ENCODE measurements around the gene CNKSR3.

DNA sequence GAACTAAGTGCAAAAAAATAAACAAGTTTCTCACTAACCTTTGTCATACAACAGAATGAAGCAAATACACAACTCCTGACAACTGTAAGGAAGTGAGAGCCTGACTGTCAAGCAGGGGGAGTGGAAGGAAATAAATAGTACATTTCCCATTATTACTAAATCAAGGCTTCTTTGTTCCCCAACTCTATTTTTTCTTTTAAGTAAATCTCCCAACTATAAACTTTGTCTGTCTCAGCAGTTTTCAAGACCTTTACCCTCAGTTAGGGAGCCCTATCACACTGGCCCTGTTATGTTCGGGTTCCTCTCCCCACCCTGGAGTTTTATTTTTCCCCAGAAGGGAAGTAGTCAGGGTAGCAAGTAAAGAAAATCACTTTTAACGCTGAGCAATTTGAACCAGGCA lies 129.7 kb downstream of the CNKSR3 start:
- TF ChIP-seq TAF1 (IDR thresholded peaks at IDR 0.05; ENCODE audit: low read depth): no peak
- TF ChIP-seq, protein P1, sequence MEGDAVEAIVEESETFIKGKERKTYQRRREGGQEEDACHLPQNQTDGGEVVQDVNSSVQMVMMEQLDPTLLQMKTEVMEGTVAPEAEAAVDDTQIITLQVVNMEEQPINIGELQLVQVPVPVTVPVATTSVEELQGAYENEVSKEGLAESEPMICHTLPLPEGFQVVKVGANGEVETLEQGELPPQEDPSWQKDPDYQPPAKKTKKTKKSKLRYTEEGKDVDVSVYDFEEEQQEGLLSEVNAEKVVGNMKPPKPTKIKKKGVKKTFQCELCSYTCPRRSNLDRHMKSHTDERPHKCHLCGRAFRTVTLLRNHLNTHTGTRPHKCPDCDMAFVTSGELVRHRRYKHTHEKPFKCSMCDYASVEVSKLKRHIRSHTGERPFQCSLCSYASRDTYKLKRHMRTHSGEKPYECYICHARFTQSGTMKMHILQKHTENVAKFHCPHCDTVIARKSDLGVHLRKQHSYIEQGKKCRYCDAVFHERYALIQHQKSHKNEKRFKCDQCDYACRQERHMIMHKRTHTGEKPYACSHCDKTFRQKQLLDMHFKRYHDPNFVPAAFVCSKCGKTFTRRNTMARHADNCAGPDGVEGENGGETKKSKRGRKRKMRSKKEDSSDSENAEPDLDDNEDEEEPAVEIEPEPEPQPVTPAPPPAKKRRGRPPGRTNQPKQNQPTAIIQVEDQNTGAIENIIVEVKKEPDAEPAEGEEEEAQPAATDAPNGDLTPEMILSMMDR (IDR thresholded peaks at IDR 0.05; ENCODE audit: poor library complexity, severe bottlenecking): no peak
- TF ChIP-seq EP300 (conservative IDR thresholded peaks at IDR 0.05; ENCODE audit: poor library complexity, severe bottlenecking): no peak
- TF ChIP-seq SMC3 (conservative IDR thresholded peaks at IDR 0.05; ENCODE audit: poor library complexity): no peak

All from neural cell (in vitro differentiated cells).